Esophagus squamous epithelium (tissue), 4 donors: ENCODE results near the gene AK9.
"Not testable (repeated sequence)": the region's sequence is repeated elsewhere in the genome, so short reads cannot be mapped to it uniquely, and the experiment has no call there.

Experiments
- CTCF ChIP-seq, 6 experiments: fragments of 450-650 bp in 4 of 6; fragments of 200-600 bp in 2 of 6; sonication (generic) in 2 of 6; IDR thresholded peaks; one replicate each; pipeline ENCODE4 v1.5.1; 2016 to 2019; ENCODE audit warnings: antibody characterized with exemption in 6 of 6, mild to moderate bottlenecking in 4 of 6, moderate library complexity in 4 of 6
- POLR2A ChIP-seq, 4 donors: fragments of 450-650 bp; IDR thresholded peaks; one replicate each; pipeline ENCODE4 v1.6.1; 2017; ENCODE audit warnings: antibody characterized with exemption in 4 of 4, mild to moderate bottlenecking in 4 of 4, moderate library complexity in 3 of 4

- not testable (repeated sequence) for TF ChIP-seq CTCF, POLR2A (IDR thresholded peaks at IDR 0.05)
Measured at GRCh38 chr6:109519647-109520046, 171.4 kb downstream of the AK9 start.
